Stimulated activated naive CD4-positive, alpha-beta T cell treated with Interleukin-2 at 50 U/mL for 16 hours (primary cell): ENCODE data around the gene ELAVL1.

Experiments used
- DNase-seq: peaks from one replicate; lab custom pipeline; 2025; lab: John Stamatoyannopoulos, UW

The ELAVL1 gene

GRCh38 chr19:7983995-7984837 is 21.2 kb downstream of the ELAVL1 start:
- no peak for DNase-seq

GRCh38 chr19:7983286-7983950 is 22.0 kb downstream of the ELAVL1 start:
- no peak for DNase-seq

GRCh38 chr19:7982651-7983099 is 22.8 kb downstream of the ELAVL1 start:
- DNase-seq = no peak

- no peak for DNase-seq
Observed at GRCh38 chr19:7982103-7982502, 23.3 kb downstream of the ELAVL1 start.

- DNase-seq = no peak
Observed at GRCh38 chr19:7981661-7982060, 23.8 kb downstream of the ELAVL1 start.

GRCh38 chr19:7981199-7981598 is 24.2 kb downstream of the ELAVL1 start:
- DNase-seq = no peak

- DNase-seq = no peak
Observed at GRCh38 chr19:7980635-7981121, 24.8 kb downstream of the ELAVL1 start.

GRCh38 chr19:7980168-7980567 is 25.3 kb downstream of the ELAVL1 start:
- DNase-seq = no peak

- no peak for DNase-seq
Observed at GRCh38 chr19:7979559-7979958, 25.9 kb downstream of the ELAVL1 start.

- no peak for DNase-seq
Observed at GRCh38 chr19:7979011-7979410, 26.4 kb downstream of the ELAVL1 start.

GRCh38 chr19:7978179-7978825 is 27.1 kb downstream of the ELAVL1 start:
- no peak for DNase-seq

GRCh38 chr19:7977723-7978040 is 27.8 kb downstream of the ELAVL1 start:
- DNase-seq = no peak

GRCh38 chr19:7977021-7977722 is 28.3 kb downstream of the ELAVL1 start:
- DNase-seq = no peak

GRCh38 chr19:7976461-7976860 is 29.0 kb downstream of the ELAVL1 start:
- no peak for DNase-seq

- no peak for DNase-seq
Observed at GRCh38 chr19:7975037-7975436, 30.4 kb downstream of the ELAVL1 start.

GRCh38 chr19:7973883-7974282 is 31.6 kb downstream of the ELAVL1 start:
- DNase-seq = no peak

GRCh38 chr19:7971553-7972520 is 33.6 kb downstream of the ELAVL1 start:
- DNase-seq = no peak

- no peak for DNase-seq
Observed at GRCh38 chr19:7970716-7971448, 34.6 kb downstream of the ELAVL1 start.

GRCh38 chr19:7969555-7969939 is 35.9 kb downstream of the ELAVL1 start:
- no peak for DNase-seq

GRCh38 chr19:7968796-7969554 is 36.5 kb downstream of the ELAVL1 start:
- no peak for DNase-seq
